Measurements from ENCODE around the gene PIGT. TPM values are rescaled to one million over a fixed set of nuclear protein-coding genes. Genes with fewer than 3 reads are reported as not detected.

The PIGT gene
- total RNA-seq, 1 donor from 2014 or later, result 55.5 TPM

GRCh38 chr20:45373353-45374100, 42.4 kb upstream of the PIGT start:
- Mint-ChIP-seq H3K27ac (ENCODE audit: unreplicated experiment) (no peak overlapping the region), H3K4me3 (ENCODE audit: unreplicated experiment) (peak overlapping the region; percentile 76), H3K27me3 (ENCODE audit: unreplicated experiment) (peaks cover 2% of the 10 kb centered on the region), H3K9me3 (ENCODE audit: unreplicated experiment) (peaks cover 1% of the 10 kb centered on the region), H3K36me3 (ENCODE audit: unreplicated experiment) (no peaks in the 10 kb centered on the region), H3K4me1 (ENCODE audit: low read depth, unreplicated experiment) (no peaks in the 10 kb centered on the region)
- peak; percentile 81 for DNase-seq
- TF ChIP-seq CTCF (IDR thresholded peaks at IDR 0.05; ENCODE audit: partially characterized antibody, unreplicated experiment), result peak; percentile 59

- Mint-ChIP-seq H3K27ac (ENCODE audit: unreplicated experiment) (peak overlapping the region; percentile 12), H3K36me3 (ENCODE audit: unreplicated experiment) (no peaks in the 10 kb centered on the region), H3K9me3 (ENCODE audit: unreplicated experiment) (peaks cover 1% of the 10 kb centered on the region), H3K27me3 (ENCODE audit: unreplicated experiment) (peaks cover 2% of the 10 kb centered on the region), H3K4me3 (ENCODE audit: unreplicated experiment) (peak overlapping the region; percentile 15), H3K4me1 (ENCODE audit: low read depth, unreplicated experiment) (no peaks in the 10 kb centered on the region)
- DNase-seq, result no peak
- no peak for TF ChIP-seq CTCF (IDR thresholded peaks at IDR 0.05; ENCODE audit: partially characterized antibody, unreplicated experiment)
Measured at GRCh38 chr20:45374101-45374467, 41.9 kb upstream of the PIGT start.

- DNase-seq, result no peak
- Mint-ChIP-seq H3K27me3 (ENCODE audit: unreplicated experiment) (peaks cover 4% of the 10 kb centered on the region), H3K36me3 (ENCODE audit: unreplicated experiment) (no peaks in the 10 kb centered on the region), H3K9me3 (ENCODE audit: unreplicated experiment) (peaks cover 1% of the 10 kb centered on the region), H3K4me1 (ENCODE audit: low read depth, unreplicated experiment) (no peaks in the 10 kb centered on the region), H3K27ac (ENCODE audit: unreplicated experiment) (no peak overlapping the region), H3K4me3 (ENCODE audit: unreplicated experiment) (no peak overlapping the region)
- TF ChIP-seq CTCF (IDR thresholded peaks at IDR 0.05; ENCODE audit: partially characterized antibody, unreplicated experiment), result no peak
Measured at GRCh38 chr20:45374966-45375365, 41.0 kb upstream of the PIGT start.

- no peak for DNase-seq
- no peaks in the 10 kb centered on the region for H3K4me1 Mint-ChIP-seq (ENCODE audit: low read depth, unreplicated experiment)
- H3K36me3 Mint-ChIP-seq (ENCODE audit: unreplicated experiment), result no peaks in the 10 kb centered on the region
- H3K27me3 Mint-ChIP-seq (ENCODE audit: unreplicated experiment), result peaks cover 2% of the 10 kb centered on the region
- no peak for TF ChIP-seq CTCF (IDR thresholded peaks at IDR 0.05; ENCODE audit: partially characterized antibody, unreplicated experiment)
- H3K4me3 Mint-ChIP-seq (ENCODE audit: unreplicated experiment), result no peak overlapping the region
- H3K27ac Mint-ChIP-seq (ENCODE audit: unreplicated experiment), result no peak overlapping the region
- H3K9me3 Mint-ChIP-seq (ENCODE audit: unreplicated experiment), result peaks cover 1% of the 10 kb centered on the region
Measured at GRCh38 chr20:45377269-45377668, 38.7 kb upstream of the PIGT start.

DNA sequence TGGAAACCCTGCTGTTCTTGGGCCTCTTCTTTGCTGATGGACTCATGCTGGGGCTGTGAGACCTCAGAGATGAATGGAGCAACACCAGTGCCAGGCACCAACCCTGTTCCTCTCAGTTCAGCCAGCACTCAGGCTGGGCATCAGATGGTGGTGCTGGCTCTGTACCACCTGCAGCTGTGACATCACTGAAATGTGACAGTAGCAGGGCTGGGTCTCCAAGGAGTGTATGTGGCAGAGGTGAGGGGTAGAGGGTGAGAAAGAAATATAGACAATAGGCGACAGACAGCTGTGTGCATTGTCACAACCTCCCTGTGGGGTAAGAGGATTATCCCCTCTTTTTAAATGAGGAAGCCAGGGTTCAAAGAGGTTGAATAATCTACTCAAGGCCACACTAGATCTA, 37.8 kb upstream of the PIGT start, which contains the start of gene TP53TG5:
Gene TP53TG5, minus strand, starts transcription at position 135 of the 400 bp plus-strand sequence. Its CDS starts 89 bp downstream, at position 46.
- Mint-ChIP-seq H3K36me3 (ENCODE audit: unreplicated experiment) (no peaks in the 10 kb centered on the region), H3K27ac (ENCODE audit: unreplicated experiment) (no peak within 1 kb of the TSS), H3K4me3 (ENCODE audit: unreplicated experiment) (no peak within 1 kb of the TSS), H3K9me3 (ENCODE audit: unreplicated experiment) (peaks cover 1% of the 10 kb centered on the region), H3K27me3 (ENCODE audit: unreplicated experiment) (peaks cover 2% of the 10 kb centered on the region), H3K4me1 (ENCODE audit: low read depth, unreplicated experiment) (no peaks in the 10 kb centered on the region)
- DNase-seq, result no peak
- no peak for TF ChIP-seq CTCF (IDR thresholded peaks at IDR 0.05; ENCODE audit: partially characterized antibody, unreplicated experiment)
